SHP77 (cell line): ENCODE measurements around the gene NSG1.
"Not testable (repeated sequence)": the region's sequence is repeated elsewhere in the genome, so short reads cannot be mapped to it uniquely, and the experiment has no call there.

ENCODE experiments used
- DNase-seq, 2 experiments: peaks; one replicate each; lab custom pipeline; 2025; lab: John Stamatoyannopoulos, UW

The NSG1 gene

DNA sequence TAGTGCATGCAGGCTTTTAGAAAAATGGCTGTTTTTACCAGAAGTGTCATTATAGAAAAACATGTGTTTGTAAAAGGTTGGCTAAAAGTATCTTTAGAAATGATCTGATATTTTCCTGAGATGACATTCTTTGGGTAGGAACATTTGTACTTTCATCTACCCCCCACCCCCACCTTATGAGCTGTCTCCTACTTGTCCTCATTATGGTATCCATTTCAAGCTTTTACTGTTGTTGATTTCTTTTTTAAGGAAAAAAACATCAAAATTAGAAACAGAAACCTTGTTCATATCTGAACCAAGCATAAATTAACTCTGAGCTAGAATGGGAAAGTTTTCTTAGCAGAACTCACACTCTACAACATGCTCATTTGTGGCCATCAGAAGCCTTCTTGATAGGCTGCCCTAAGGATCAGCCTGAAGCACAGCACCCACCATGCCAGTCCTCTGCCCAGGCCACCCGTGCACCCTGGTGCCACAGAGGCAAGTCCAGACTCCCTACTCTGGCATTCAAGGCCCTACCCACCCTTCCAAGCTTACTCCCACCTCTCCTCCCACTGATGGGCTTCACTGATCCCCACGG, 49.4 kb downstream of the NSG1 start:
- no peak for DNase-seq

DNA sequence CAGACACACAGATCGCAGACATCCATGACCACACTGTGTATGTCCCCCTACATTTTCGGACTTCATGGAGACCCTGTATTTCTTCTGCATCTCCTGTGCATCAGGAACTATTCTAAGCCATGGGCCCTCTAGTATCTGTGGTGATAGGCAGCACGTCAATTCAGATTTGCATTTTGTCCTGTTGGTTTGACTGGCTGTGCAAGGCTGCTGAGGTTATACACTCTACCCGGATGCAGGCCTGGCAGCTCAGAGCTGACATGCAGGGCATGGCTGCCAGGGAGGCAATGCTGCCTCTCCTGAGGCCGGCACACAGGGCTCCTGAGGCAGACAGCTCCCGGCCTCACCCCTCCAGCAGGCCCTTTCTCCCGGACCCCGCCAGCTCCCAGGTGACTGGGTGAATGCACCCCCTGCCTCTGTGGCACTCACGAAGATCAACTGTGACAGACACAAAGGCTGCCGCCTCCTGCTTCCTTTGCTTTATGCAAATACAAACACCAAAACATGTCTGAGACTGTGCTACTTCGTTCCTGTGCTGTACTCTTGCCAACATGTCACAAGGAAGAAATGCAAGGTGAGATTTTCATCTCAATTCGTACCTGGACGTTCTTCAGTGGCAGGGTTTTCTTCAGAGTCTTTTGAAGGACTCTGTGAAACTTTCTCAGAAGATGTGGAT, 51.0 kb downstream of the NSG1 start:
- no peak for DNase-seq

DNA sequence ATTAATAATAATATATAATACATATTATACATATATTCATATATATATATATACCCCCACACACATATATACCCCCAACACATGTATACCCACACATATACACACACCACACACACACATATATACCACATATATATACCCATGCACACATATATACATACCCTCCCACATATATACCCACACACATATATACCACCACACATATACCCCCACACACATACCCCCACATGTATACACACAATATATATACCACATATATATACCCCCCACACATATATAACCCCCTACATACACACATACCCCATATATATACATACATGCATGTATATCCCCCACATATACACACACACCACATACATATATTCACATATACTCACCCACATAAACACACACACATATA, 52.0 kb downstream of the NSG1 start:
- DNase-seq, result no peak

DNA sequence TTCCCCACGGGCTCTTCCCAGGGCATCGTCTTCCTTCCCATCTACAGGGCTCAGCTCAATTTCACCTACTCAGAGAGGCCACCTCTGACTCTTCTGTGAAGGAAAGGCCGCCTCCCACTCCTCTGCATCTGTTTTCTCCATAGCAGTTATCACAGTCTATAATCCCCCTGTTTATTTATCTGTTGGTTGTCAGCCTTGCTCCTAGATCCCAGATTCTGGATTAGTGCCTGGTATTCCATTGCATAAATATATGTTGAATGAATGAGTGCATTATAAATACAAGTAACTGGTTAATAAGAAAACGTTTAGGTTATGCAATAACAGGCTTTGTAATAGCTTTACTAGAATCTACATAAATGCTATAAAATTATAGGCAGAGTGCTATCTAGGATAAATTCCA, 52.9 kb downstream of the NSG1 start:
- DNase-seq, result no peak

DNA sequence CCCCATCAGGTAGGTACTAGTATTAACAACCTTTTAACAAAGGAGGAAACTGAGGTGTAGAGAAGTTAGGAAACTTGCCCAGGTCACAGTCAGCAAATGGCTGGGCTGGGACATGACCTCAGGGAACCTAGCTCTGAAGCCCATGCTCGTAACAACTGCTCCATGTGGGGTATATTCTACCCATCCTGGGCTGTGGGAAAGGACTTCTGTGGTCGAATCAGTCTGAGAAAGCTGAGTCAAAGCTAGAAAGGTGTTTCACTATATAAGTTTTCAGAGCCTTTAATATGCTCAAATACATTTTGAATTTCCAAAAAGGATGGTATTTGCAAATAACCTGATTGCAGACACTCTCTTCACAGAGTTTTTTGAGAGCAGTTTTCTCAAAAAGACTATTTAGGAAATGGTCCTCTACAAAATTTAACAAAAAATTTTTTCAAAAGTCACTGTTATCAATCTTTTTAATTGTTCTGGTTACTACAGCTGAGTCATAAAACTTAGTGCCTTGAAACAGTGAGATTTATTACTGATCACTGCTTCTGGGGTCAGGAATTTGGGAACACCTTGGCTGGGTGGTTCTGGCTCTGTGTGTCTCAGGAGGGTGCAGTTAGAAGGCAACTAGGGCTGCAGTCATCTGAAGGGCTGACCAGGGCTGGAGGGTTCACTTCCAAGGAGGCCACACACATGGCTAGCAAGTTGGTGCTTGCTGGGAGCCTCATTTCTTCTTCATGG, 53.6 kb downstream of the NSG1 start:
- DNase-seq, result no peak

DNA sequence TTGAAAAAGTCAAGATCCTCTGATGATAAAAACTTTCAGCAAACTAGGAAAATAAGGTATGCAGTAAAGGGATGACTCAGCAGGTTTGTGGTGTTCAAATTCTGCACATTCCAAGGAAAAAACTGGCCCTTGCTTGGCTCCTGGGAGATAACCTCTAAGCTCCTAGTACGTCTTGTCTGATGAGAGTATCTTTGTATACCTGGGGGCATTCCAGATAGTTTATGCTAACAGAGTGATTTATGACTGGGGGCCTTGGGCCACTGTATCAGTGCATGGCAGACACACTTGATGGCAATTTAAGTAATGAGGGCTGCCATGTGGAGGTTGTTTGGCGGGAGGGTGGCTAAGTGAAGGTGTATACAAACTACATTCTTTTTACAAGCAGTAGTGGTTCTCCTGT, 56.9 kb downstream of the NSG1 start:
- no peak for DNase-seq

DNA sequence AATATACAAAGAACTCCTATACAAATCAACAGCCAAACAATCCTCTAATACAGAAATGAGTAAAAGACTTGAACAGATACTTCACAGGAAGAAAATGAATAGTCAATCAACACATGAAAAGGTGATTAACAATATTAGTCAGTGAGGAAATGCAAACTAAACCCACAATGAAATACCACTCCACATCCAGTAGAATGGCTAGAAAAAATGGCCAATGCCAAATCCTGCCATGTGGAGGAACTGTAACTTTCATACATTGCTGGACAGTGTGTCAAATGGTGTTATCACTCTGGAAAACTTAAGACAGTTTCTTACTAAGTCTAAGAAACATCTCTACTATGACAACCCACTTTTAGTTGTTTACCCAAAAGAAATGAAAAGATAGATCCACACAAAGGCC, 59.5 kb downstream of the NSG1 start:
- DNase-seq, result no peak

DNA sequence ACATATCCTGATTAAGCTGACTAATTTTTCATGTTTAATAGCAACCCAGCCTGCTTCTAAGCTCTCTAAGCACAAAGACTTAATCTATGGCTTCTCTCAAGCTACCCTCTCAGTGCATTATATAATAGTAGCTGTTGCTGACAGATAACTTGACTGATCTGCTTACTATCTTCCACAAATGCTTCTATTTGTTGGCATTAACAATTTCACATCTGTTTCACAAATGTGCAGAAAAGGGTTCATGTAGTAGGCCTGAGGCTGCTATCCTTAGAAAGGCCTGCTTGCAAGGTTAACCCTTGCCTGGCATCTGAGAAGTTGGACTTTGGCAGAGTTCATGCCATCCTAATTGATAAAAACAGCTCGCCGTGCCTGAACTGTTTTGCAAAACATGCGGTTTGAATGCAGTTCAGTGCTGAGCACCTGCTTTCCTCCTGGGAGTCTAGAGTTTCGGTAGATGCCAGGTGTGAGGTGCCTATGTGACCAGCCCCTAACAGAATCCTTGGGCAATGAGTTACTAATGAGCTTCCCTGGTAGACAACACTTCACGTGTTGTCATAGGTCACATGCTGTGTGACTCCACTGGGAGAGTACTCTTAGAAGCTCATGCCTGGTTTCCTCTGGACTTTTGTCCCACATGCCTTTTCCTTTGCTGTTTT, 68.4 kb downstream of the NSG1 start:
- DNase-seq, result no peak

DNA sequence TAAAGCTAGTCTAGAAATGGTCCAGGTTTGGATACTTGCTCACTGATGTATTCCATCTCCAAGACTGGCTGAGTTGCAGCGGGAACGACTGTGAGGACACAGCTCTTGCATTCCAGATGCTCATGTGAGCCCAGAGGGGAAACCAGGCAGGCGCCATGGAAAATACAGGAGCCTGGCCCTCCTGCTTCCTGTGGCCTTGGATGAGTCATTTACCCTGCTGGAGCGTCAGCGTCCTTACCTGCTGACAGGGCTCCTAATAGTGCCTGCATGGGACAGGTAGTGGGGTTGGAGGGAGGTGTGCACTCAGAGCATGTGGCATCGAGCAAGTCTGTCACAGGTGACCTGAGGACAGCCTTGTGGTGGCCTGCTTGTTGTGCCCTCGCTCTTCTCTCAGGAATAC, 69.4 kb downstream of the NSG1 start:
- no peak for DNase-seq

DNA sequence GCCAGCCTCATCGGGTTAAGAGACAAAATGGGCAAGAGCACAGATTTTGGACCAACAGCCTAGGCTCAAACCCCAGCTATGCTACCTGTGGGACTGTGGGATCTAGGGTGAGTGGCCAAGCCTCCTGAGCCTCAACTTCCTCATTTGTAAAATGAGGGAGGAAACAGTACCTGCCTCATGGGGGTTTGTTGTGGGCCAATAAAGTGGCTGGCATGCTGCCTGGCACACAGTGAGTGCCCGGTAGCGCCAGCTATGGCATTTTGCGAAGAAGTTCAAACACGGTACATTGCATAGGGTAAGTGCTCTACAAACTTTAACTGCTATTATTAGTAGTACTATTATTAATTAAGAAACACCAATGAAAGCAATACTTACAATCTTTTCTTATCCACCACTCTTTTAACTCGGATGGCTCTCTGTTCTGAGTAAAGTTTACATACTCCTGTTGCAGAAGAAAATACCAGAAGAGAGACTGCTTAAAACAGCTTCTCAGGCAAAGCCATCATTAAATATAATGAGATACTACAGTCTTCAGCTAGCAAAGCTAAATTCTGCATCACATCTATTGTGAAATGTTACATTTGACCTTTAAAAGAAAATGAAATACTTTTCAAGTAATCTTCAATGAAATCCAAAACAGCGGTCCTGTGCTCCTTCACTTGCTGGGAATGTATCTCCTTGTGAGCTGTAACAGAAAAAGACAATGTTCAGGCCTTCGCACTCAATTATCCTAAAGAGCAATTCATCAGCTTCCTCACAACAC, 70.1 kb downstream of the NSG1 start:
- DNase-seq, result no peak

DNA sequence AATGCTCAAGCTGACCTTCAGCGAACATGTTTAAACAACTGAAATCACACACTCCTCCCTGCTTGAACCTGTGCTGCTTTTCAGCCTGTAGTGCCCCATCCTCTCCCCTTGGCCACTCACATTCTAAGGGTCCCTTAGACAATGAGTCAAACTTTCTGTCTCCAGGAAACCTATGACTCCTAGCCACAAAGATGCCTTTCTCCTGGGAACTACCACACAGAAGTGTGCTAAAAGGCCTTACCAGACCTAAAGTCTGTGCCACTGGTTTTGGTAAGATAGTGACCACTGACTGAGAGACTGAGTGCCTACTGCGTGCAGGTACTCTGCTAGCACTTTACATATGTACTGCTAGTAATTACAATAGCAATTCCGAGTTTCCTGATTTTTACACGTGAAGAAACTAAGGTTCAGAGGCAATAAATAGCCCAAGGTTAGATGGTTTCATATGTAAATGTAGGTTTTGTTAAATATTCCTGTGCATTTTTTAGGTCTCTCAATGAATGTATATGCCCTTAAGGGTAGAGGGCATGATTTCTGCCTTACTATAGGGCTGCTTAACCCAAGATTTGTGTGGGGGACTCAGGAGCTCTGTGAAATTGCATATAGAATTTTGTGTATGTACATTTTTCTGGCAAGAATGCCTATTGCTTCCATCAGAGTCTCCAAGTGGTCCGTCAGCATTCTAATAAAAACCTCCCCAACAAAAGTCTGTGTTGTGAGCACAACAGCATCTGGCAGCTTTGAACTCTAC, 71.1 kb downstream of the NSG1 start:
- no peak for DNase-seq

DNA sequence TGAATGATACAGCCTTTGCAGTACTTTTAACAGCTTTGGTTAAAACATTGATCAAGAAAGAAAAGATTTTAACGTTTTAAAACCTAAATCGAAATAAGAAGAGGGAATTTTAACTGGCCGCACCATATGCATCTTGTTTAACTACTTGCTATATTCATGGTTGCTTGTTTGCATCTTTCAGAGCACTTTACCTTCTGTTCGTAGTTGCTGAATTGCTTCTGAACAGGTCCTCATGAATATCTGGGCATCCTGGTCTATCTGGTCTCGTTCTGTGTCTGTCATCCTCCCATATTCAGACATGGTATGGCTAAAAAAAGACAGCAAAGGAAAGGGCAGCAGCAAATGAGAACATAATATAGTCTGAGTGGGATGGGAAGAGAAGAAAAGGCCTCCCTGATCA, 72.3 kb downstream of the NSG1 start:
- no peak for DNase-seq

DNA sequence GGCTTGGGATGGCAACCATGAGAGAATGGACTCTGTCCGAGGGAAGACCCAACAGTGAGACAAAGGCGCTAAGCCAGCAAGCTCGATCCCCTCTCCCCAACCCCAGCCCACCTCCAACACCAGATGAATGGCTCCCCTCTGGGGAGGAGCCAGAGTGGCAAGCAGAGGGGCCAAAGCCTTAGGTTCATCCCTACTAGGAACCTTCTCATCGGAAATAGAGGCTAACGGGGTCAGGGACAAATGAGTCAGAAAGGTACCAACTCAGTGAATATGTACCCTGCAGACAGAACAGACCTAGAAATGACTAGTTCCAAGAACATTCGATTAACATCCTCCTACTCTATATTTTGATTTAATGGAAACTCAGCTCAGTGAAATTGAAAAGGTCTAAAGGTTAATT, 73.9 kb downstream of the NSG1 start:
- DNase-seq, result no peak

DNA sequence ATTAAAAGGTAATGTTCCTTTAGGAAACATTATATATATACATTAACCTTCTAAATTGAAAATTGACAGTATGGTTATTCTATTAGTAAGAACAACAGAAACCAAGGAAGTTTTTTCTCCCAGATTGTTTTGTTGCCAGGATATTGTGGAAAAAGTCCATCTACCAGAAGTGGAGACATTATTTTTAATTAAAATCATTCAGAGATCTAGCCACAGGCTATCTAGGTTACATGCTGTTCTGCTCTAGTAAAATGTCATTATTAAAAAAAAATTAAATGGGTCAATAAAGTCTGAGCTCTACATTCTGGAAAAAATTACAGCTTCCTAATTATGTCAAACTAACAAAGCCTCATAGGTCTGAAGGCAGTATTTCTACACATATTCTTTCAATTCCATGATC, 74.3 kb downstream of the NSG1 start:
- no peak for DNase-seq

DNA sequence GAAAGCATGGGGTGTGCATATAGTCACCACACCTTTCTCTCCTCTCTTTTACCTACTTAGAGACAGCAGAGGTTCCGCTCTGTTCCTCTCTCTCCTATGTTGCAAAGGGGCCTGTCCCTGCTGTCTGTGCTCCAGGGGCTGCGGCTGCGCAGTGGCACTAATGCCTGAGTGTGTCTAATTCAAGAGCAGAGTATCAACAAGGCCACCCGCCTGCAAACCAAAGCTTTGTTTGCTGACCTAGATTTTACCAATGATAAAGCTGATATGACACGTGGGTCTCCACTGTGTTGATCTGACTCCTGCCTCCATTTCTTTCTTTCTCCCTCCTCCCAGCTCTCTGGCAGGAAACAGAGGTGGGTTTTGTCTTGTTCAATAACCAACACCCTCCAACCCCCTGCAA, 74.9 kb downstream of the NSG1 start:
- no peak for DNase-seq

DNA sequence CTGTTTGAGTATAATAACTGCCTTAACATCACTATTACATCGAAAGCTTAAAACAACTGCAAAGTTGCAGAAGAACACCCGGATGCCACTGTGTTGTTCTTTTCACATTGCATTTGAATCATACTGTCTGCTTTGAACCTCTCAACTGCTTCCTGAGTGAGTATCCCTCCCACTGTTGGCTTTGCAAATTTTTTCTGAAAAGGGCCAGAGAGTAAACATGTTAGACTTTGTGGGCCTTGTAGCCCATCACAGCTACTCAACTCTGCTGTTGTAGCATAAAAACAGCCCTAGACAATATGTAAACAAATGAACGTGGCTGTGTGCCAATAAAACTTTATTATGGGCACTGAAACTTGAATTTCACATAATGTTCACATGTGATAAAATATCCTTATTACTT, 76.1 kb downstream of the NSG1 start:
- DNase-seq, result no peak

DNA sequence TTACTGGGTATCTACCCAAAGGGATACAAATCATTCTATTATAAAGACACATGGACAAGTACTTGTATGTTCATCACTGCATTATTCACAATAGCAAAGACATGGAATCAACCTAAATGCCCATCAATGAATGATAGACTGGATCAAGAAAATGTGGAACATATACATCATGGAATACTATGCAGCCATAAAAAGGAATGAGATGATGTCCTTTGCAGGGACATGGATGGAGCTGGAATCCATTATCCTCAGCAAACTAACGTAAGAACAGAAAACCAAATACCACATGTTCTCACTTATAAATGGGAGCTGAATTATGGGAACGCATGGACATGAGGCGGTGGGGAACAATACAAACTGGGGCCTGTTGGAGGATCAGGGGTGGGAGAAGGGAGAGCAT, 78.3 kb downstream of the NSG1 start:
- not testable (repeated sequence) for DNase-seq
